HG03460 (cell line): ENCODE results near the gene NRM.
A peak's percentile ranks its signal among the peaks of the same experiment; 100 is the strongest.
"Not testable (repeated sequence)": the region's sequence is repeated elsewhere in the genome, so short reads cannot be mapped to it uniquely, and the experiment has no call there.

ENCODE experiments used
- ATAC-seq: cut with Tn5 transposase; IDR thresholded peaks from one replicate; pipeline ENCODE4 v1.9.1; 2021; ENCODE audit not compliant: unreplicated experiment

NRM gene

DNA sequence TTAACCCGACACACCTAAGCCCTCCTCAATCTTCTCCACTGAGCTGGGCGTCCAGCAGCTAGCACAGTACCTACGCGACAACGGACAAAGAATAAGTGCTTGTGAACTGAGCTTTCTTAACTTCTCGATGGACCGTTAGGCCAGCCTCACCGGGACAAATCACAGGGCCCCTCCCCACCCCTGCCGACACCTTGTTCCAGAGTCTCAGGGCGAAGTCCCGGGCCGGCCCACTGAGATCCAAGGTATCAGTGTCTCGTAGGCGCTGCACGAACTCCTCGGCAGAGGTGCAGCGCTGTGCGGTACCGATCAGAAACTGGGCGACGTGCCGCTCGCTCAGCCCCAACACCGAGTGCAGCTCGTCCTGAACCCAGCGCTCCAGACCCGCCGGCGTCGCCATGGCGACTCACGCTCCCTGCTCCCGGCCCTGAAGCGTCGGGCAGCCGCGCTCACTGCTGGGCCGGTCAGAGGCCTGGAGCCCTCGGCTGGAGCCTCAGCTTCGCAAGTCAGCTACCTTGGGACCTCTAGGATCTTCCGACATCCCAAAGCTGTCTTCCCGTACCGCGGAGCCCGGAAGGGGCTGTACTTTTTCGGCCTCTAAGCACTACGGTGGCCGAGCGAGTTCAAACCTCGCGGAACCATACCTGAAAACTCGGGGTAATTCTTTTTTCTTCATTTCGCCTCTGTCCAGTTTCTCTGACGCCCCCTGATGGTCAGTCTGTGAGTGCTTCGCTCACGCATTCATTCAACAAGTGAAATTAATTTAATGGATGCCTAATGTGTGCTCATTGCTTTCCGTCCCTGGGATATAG is 18.1 kb downstream of the NRM start, which contains the start of gene DHX16:
DHX16 (minus strand) TSS at position 562 of the 809 bp plus-strand sequence; CDS start at position 397, 165 bp downstream.
- peak; percentile 69 for ATAC-seq

DNA sequence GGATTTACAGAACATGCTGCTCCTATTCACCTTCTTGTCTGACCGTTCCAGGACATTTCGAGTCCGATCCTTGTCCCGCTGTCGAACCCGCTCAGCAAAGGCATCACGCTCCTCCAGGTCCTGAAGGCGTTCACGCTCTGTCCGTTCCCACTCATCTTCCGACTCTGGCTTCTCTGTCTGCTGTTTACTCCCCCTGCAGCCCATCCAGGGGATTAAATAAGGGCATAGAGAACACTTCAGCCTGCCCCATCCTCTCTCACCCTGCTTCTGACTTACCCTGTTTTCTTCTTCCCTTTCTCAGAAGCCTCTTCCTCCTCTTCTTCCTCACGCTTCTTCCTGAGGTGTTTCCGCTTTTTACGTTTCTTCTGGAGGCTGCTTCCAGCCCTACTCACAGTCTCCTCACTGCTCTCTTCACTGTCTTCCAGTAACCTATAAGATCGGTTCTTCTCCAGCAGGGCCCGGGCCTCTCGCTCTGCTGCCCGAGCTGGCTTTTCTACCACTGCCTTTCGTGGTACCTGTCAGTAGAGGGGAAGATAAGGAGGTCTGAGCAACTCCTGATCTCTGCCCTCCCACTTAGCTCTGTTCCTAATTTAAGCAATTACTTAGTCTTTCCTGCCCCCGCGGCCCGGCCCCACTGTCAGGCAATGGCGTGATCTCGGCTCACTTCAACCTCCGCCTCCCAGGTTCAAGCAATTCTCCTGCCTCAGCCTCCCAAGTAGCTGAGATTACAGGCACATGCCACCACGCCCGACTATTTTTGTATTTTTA is 19.8 kb downstream of the NRM start:
- ATAC-seq, result no peak

DNA sequence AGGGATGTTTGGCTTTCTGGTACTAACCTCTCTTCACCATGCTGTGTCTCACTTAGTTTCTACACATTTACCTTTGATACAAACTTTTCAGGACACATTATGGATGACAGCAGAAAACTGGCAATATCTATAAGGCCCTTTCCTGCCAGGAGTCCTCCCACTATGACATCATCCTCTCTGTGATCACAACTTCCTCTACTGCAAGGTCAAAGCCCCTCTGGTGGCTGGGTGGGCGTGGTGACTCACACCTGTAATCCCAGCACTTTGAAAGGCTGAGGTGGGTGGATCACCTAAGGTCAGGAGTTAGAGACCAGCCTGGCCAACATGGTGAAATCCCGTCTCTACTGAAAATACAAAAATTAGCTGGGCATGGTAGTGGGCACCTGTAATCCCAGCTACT is 24.5 kb downstream of the NRM start:
- not testable (repeated sequence) for ATAC-seq

DNA sequence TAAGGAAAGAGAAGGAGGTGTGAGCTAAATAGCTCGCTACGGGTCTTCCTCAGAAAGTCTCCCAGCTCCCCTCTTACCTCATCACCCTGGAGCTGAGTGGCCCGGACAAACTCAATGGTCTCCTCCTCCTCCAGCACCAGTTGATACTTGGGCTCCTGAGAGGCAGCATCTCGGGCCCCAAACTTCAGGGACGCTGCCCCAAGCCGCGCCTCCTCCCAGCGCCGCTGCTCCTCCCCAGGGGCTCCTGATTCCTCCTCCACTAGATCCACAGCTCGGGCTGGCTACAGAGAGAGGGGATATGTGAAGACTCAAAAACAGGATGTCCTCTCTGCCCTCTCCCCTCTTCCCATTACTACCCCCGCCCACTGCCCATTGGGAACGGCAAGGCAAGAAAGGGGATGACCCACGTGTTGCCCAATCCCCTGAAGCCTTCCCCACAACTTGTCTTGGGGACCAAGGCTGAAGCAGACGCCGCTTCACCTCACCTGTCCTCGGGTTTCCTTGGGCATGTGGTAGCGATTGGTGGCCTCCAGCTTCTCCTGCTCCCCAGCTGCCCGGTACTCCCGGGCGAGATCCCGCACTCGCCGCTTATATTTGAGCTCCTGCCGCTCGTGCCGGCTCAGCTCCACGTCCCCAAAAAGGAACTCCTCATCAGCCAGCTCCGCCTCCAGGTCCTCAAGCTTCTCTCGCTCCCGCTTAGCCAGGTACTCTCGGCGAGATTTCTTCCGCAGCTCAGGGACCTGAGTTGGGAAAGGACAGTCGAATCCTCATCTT is 25.6 kb downstream of the NRM start:
- no peak for ATAC-seq

DNA sequence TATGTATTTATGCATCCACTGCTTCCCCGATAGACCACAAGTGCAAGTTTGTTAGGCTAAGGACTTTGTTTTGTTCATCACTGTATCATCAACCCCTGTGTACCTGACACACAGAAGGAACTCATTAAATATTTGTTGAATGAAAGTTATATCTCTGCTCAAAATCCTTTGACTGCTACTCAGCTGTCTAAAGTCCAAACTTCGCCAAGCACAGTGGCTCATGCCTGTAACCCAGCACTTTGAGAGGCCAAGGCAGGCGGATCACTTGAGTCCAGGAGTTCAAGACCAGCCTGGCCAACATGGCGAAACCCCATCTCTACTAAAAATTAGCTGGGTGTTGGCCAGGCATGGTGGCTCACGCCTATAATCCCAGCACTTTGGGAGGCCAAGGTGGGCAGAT is 32.9 kb downstream of the NRM start:
- ATAC-seq, result not testable (repeated sequence)

DNA sequence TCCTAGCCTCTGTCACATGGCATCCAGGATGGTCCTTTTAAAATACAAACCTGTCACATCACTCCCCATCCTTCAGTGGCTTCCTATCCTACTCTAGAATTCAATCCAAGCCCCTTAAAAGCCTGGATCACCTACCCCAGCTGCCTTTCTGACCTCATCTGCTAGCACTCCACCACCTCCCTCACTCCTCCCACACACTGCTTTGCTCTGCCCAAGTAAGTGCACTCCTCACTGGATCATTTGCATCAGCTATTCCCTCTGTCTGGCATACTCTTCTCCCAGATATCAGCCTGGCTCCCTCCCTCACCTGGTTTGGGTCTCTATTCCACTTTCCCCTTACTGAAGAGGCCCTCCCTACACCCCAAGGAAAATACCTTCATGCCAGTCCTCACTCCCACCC is 33.3 kb downstream of the NRM start:
- no peak for ATAC-seq

DNA sequence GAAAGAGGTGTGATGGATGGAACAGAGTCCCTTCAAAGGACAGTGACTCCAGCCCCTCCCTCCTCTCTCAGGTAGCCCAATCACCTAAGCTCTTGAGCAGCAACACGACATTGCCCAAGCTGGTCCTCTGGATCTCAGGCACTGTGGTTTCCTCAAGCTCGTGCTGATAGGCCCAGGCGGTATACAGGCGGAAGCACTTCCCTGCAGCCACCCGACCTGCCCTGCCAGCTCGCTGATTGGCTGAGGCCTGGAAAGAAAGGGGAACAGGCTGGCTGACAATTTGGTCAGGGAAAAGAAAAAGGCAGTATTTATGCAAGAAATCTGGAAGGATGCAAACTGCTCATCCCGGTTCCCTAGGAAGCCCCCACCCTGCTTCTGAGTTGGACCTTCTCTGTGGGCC is 34.3 kb downstream of the NRM start:
- ATAC-seq, result no peak

DNA sequence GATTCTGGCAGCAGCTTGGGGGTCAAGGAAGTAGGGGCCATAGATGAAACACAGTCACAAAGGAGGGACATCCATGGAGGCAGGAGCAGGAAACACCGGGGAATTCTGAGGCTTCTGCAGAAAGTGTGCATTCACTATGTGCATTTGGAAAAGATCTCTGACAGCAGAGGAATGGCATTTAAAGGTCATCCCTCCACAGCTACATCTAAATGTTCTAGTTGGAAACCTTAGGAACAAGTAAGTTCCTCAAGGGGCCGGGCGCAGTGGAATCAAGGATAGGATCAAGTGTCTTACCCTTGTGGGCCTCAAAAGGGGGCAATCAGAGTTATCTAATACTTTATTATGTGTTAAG is 35.1 kb downstream of the NRM start:
- no peak for ATAC-seq

DNA sequence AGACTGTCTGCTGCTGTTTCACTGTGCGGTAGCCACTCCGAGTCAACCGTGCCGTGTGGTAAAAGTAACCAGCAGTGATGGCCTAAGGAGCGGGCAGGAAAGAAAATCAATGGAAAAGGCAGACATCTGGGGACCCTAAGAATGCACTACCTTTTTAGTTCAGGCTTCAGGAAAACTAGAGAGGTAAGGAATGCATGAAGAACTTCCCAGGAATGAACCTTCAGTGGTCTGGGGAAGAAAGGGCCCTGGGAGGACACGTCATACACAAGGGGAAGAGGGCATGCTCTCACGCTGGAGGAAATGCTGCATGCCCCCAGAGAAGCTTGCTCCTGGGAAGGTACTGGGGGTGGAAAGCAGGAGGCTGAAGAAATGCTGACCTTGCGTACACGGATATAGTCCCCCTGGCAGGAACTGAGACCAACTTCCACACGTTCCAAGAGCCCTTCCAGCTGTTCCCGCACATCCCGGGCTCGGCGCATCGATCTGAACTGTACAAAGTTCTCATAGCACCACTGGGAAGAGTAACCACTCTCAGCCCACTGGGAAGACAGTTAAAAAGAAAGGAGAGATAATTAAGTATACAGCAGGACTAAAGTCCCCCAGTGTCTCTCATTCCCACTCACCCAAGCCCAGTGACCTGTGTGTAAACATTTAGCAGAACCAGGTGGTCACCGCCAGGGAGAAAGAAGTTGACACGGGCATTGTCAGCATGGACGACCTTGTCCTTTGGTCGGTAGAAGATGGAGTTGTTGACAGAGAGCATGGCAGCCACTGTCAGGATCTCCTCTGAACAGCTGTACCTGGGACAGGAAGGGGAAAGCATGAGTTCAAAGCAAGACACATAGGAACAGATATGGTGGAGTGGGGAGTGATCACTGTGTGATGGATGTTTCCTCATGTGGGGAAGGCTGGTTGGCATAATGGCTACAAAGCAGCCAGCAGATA is 35.7 kb downstream of the NRM start:
- no peak for ATAC-seq

DNA sequence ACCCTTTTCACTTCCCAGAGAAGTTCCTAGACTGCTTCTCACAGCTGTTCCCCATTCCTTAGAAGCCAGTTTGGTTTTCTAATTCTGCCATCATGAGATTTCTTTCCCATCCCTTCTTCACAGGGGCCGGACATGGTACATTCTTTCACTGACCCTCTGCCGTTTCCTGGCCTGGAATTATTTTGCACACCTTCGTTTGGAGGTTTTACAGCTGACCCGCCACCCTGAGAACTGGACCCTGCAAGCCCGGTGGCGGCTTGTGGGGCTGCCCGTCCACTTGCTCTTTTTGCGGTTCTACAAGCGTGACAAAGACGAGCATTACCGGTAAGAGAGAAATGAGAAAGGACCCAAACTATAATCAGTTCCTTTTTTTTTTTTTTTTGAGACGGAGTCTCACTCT is 39.6 kb downstream of the NRM start:
- ATAC-seq, result no peak

DNA sequence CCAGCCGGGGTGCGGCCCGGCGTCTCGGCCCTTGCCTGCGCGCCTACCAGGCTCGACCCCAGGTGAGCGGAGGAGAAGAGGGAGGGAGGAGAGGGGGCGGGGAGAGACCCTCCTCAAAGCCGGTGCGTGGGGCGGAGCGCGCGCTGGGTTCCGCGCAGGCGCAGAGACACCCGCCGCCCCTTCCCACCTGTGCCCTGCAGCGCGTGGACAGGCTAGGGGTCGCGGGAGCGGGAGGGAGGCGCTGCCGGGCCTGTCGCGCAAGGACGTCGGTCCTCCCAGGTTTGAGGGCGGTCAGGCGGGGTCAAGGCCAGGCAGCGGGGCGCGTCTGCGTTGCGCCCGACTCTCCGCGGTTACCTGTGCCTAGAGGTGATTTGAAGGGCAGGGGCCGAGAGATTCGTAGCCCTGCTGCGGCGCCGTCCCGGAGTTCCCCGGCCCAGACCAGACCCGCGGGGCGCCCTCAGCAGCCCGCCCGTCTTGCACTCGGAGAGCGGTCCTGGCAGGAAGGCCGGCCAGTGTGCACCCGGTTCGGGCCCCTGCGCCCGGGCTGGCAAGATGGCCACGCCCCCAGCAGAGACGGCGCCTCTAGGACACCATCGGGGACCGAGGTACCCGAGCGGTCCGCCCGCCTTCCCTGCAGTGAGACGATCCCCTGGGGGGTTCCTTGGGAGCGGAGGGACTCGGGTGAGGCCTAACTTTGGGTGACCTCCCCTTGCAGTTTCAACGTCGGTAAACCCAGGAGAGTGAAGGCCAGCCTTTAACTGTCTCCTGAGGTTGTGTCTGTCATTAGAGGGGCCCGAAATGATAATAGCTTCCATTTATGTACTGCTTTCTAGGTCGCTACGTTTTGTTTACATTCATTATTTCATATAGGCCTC is 43.3 kb downstream of the NRM start:
- ATAC-seq, result peak; percentile 55

DNA sequence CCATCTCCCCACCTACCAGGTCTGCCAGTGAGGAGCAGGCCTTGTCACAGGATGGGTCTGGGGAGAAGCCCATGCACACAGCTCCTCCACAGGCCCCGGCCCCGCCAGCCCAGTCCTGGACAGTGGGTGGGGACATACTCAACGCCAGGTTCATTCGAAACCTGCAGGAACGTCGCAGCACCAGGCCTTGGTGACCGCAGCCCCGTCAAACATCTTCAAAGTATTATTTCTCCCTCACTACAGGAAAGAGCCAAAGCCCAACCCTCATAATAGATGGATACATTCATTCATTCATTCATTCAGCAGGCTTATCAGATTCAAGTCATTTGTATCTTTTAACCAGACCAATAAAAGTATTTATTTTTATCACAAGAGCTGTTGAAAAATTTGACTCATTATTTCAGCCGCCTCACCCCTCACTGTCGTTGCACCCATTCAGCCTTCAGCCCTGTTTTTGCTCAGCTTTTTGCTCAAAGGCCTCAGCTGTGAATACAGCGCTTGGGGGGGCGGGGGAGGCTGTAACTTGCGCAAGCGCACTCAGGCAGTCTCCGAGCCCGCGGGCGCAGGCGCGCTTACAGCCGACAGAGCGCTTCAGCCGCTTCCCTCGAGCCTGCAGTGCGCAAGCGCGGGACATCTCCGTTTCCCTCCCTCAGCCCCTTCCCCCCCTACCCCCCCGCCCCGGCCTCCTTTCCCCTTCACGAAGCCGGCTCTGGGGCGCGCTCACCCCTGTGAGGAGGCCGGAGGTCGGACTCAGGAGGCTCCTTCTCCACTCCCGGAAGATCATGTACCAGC is 44.1 kb downstream of the NRM start, which contains the start of gene C6orf136:
C6orf136 (plus strand) TSS at position 684 of the 792 bp plus-strand sequence; CDS start at position 783, 99 bp downstream.
- peak; percentile 44 for ATAC-seq

DNA sequence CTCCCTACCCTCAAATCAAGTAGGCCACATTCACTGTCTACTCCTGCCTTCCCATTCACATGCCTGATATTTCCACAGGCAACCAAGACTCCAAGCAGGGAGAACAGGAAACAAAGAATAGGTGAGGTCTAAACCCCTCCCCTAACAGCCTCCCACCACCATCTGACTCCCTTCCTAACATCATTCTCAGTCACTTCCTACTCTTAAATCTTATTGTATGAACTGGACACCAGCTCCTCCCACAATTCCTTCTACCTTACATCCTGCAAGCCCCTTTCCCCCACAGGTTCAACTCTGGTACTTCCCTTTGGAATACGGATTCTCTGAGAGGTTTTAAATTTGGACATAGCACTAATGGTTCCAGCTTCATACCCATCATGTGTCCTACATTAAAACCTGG is 44.8 kb downstream of the NRM start:
- no peak for ATAC-seq

DNA sequence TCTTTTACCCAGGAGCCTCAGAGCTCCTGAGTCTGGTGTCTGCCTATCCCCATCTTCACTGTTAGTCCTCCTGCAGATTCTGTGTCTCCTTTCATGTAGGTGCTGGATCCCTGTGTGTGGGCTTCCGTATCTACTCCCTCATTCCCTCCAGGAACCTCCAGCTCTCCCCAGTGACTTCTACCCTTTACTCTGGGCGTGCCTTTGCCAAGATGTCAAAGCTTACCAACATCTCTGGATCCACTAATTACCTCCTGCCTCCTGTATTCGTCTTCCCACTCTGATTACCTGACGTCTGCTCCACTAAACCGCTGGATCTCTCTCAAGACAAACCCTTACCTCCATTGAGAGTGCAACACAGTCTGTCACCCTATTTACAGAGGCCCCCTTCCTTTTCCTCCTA is 46.0 kb downstream of the NRM start:
- no peak for ATAC-seq

DNA sequence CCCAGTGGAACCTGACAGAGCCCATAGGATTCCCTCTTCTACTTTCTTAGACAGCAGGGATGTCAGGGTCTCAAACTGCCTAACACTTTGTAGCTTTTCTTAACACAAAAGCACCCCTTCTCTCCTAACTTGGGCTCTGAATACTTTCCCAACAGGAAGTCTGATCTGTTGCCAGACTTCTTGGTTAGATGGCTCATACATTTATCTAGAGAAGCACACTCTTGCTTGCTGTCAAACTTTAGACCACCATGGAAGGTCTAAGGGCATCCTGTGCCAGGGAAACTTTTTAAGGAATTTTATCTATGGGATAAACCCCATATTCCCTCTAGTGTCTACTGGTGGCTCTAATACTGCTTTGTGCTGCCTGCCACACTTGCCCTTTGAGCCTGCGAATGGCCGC is 47.1 kb downstream of the NRM start:
- ATAC-seq, result no peak

DNA sequence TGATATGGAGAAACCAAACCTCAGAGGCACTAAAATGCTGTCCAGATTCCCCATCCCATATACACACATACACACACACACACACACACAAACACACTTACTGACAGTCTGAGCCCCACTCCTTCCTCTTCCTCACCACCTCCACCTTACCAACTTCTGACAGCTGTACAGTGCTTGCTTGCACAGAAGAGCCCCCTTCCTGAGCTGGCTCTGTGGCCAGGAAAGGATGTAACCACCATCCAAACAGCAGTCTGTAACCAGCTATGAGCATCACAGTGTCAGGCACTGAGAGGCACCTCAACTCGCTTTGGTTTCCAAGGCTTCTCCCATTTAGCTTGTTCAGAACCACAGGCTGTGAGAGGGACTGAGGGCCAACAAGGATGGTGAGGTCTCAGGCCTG is 49.7 kb downstream of the NRM start:
- no peak for ATAC-seq

DNA sequence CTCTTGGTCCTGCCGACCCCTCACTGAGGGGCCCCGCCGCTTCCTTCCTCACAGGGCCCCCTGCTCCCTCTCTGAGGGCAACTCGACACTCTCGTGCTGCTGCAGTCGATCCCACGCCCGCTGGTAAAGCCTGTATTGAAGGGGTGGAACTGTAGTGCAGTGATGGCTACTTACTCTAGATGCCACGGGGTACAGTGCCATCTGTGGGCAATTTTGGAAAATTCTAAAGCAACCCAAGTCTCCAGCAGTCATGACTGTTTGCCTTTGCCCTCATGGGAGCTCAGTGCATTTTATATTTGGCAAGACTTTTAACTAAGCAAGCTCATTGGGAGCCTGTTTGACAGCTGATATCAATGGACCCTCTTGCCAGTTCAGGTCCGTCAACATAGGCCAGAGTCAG is 50.3 kb downstream of the NRM start:
- ATAC-seq, result no peak
